Immature natural killer cell (primary cell): ENCODE results near the gene TNFRSF14. TPM values are rescaled to one million over a fixed set of nuclear protein-coding genes. Genes with fewer than 3 reads are reported as not detected.
A peak's percentile ranks its signal among the peaks of the same experiment; 100 is the strongest.

Experiments
- DNase-seq, 3 donors: peaks; one replicate each; pipeline ENCODE4 v3.0.0; 2022; ENCODE audit warnings: mixed read lengths in 1 of 3
- H3K27ac Mint-ChIP-seq, 6 donors: one replicate each; pipeline ENCODE4 v1.8.0; 2020; ENCODE audit warnings: mixed read lengths in 6 of 6, mild to moderate bottlenecking in 5 of 6, inconsistent platforms in 4 of 6, moderate library complexity in 3 of 6
- H3K27me3 Mint-ChIP-seq, 3 donors: one replicate each; pipeline ENCODE4 v1.8.0; 2020 to 2021; ENCODE audit warnings: low read depth in 3 of 3, mild to moderate bottlenecking in 3 of 3, mixed read lengths in 3 of 3, moderate library complexity in 3 of 3, inconsistent platforms in 1 of 3
- H3K36me3 Mint-ChIP-seq, 3 donors: one replicate each; pipeline ENCODE4 v1.8.0; 2020; ENCODE audit warnings: mixed read lengths in 3 of 3, inconsistent platforms in 2 of 3, mild to moderate bottlenecking in 2 of 3
- H3K4me1 Mint-ChIP-seq, 2 donors: one replicate each; pipeline ENCODE4 v1.8.0; 2020; ENCODE audit warnings: inconsistent platforms in 2 of 2, mild to moderate bottlenecking in 2 of 2, mixed read lengths in 2 of 2, moderate library complexity in 1 of 2
- H3K4me3 Mint-ChIP-seq, 5 donors: one replicate each; pipeline ENCODE4 v1.8.0; 2020; ENCODE audit warnings: mild to moderate bottlenecking in 5 of 5, mixed read lengths in 5 of 5, inconsistent platforms in 3 of 5, moderate library complexity in 3 of 5
- H3K9me3 Mint-ChIP-seq, 6 donors: one replicate each; pipeline ENCODE4 v1.8.0; 2020; ENCODE audit warnings: mild to moderate bottlenecking in 6 of 6, mixed read lengths in 6 of 6, inconsistent platforms in 4 of 6, moderate library complexity in 3 of 6
- polyA plus RNA-seq, 3 donors: library from polyadenylated mRNA; unstranded; fragments of 300-500 nt; fragmentation: Illumina TruSeq; gene quantifications; one replicate each; pipeline ENCODE4 v1.2.3, GENCODE V29; 2021

Gene TNFRSF14
- polyA plus RNA-seq, 3 donors from 2014 or later: 62.5 to 75.1 (median 63.8) TPM

- Mint-ChIP-seq H3K9me3 (no peaks in the 10 kb centered on the region), H3K4me3 (no peak overlapping the region), H3K4me1 (peaks cover 0 to 2% of the 10 kb centered on the region in 2 donors), H3K27ac (no peak overlapping the region), H3K27me3 (peaks cover 2 to 5% (median 2%) of the 10 kb centered on the region in 3 donors), H3K36me3 (no peaks in the 10 kb centered on the region)
- no peak for DNase-seq
These were observed 20.2 kb upstream of the TNFRSF14 start for GRCh38 chr1:2535981-2536380.

GRCh38 chr1:2537784-2538115 lies 18.4 kb upstream of the TNFRSF14 start:
- no peak overlapping the region for H3K27ac Mint-ChIP-seq
- H3K9me3 Mint-ChIP-seq: no peaks in the 10 kb centered on the region
- no peak overlapping the region for H3K4me3 Mint-ChIP-seq
- no peaks in the 10 kb centered on the region for H3K36me3 Mint-ChIP-seq
- peaks cover 0 to 5% (median 3%) of the 10 kb centered on the region in 3 donors for H3K27me3 Mint-ChIP-seq
- H3K4me1 Mint-ChIP-seq: peaks cover 8 to 9% of the 10 kb centered on the region in 2 donors
- no peak for DNase-seq

- Mint-ChIP-seq H3K9me3 (no peaks in the 10 kb centered on the region), H3K4me3 (no peak overlapping the region), H3K36me3 (no peaks in the 10 kb centered on the region), H3K4me1 (peaks cover 8 to 9% of the 10 kb centered on the region in 2 donors), H3K27me3 (peaks cover 0 to 5% (median 3%) of the 10 kb centered on the region in 3 donors), H3K27ac (peak overlapping the region in 1 of 6 donors; percentile 45)
- DNase-seq: no peak
These were observed 17.8 kb upstream of the TNFRSF14 start for GRCh38 chr1:2538376-2538775.

DNA sequence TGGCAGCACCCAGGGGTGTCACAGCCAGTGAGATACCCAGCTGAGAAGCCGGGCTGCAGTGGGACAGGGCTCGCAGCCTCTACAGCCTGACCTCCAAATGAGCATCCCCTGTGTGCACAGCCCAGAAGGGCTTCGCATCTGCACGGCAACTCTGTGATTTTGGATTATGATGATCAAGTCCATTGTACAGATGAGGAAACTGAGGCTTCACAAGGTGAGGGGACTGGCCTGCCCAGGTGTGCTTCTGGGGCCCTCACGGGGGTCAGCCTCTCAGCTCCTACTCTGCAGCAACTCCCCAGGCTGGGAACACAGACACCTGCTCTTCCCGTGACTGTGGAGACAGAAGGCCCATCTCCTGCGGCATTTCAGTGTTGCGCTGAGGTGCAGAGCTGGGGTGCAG lies 17.3 kb upstream of the TNFRSF14 start:
- H3K4me1 Mint-ChIP-seq: peaks cover 8 to 9% of the 10 kb centered on the region in 2 donors
- DNase-seq: no peak
- no peak overlapping the region for H3K4me3 Mint-ChIP-seq
- peaks cover 0 to 4% (median 3%) of the 10 kb centered on the region in 3 donors for H3K27me3 Mint-ChIP-seq
- no peaks in the 10 kb centered on the region for H3K36me3 Mint-ChIP-seq
- no peak overlapping the region for H3K27ac Mint-ChIP-seq
- H3K9me3 Mint-ChIP-seq: no peaks in the 10 kb centered on the region

- Mint-ChIP-seq H3K9me3 (no peaks in the 10 kb centered on the region), H3K4me1 (peaks cover 8 to 11% of the 10 kb centered on the region in 2 donors), H3K27ac (no peak overlapping the region), H3K36me3 (no peaks in the 10 kb centered on the region), H3K4me3 (no peak overlapping the region), H3K27me3 (peaks cover 0 to 3% (median 2%) of the 10 kb centered on the region in 3 donors)
- DNase-seq: no peak
These were observed 16.8 kb upstream of the TNFRSF14 start for GRCh38 chr1:2539312-2539907.

GRCh38 chr1:2540816-2541492 lies 15.2 kb upstream of the TNFRSF14 start:
- Mint-ChIP-seq H3K27me3 (peaks cover 0 to 3% (median 0%) of the 10 kb centered on the region in 3 donors), H3K9me3 (no peaks in the 10 kb centered on the region), H3K36me3 (no peaks in the 10 kb centered on the region), H3K4me1 (peaks cover 8 to 14% of the 10 kb centered on the region in 2 donors), H3K27ac (no peak overlapping the region), H3K4me3 (no peak overlapping the region)
- DNase-seq: no peak

DNA sequence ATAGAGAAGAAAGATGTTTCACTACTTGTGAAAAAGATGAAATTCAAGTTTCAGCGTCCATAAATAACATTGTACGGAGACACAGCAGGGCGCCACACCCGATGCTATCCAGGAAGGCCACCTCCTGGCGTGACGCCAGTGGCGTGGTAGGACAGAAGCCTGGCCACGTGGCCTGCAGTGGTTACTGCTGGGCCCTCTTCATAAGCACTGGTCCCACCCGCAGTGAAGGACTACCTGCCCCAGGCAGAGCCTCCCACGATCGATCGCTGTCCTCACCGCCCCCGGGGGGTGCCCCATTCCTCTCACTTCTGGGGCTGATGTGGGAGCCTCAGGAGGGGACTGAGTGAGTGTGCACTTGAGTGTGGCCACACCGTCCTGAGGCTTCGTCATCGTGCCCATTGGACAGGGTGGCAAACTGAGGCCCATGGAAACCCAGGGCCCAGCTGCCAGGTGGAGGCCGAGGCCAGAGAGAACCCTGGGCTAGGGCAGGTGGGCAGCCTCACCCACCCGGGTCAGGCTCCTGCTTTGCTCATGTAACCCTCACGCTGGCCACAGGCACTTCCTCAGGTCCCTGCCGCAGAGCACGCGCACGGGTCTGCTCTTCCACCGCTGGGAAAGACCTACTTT lies 14.4 kb upstream of the TNFRSF14 start:
- H3K4me1 Mint-ChIP-seq: peaks cover 8 to 14% of the 10 kb centered on the region in 2 donors
- H3K27ac Mint-ChIP-seq: no peak overlapping the region
- H3K36me3 Mint-ChIP-seq: no peaks in the 10 kb centered on the region
- DNase-seq: no peak
- H3K27me3 Mint-ChIP-seq: peaks cover under 1 to 4% (median 1%) of the 10 kb centered on the region in 3 donors
- H3K9me3 Mint-ChIP-seq: no peaks in the 10 kb centered on the region
- H3K4me3 Mint-ChIP-seq: peak overlapping the region in 1 of 5 donors; percentile 18

DNA sequence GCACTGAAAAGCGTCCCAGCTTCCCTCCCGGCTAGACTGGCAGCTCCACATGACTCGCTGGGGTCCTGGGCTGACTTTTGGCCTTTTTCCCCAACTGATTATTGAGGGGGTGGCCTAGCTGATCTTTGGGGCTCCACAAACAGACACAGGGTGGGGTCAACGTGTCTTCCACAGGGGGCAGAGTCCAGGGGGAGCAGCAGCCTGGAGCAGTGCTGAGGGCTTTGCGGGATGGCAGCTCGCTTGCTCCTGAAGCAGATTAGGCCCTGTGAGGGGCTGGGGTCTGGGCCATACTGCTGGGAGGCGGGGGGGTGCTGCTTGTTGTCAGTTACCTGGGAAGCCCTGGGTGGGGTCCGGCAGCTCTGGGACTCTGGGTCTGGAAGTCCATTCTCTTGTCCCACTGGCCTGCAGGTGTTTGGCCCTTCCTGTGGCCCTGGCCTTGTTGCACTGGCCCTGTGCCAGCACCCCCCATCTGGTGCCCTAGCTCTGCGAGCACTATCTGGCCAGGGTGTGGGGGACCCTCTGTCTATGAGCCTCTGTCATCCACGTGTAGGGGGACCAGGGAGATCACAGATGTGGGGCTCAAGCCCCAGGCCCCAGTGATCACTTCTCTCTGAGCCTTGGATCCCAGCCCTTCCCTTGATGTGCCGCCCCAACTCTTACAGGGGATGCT lies 13.8 kb upstream of the TNFRSF14 start:
- H3K4me1 Mint-ChIP-seq: peaks cover 8 to 14% of the 10 kb centered on the region in 2 donors
- no peaks in the 10 kb centered on the region for H3K9me3 Mint-ChIP-seq
- no peaks in the 10 kb centered on the region for H3K36me3 Mint-ChIP-seq
- peaks cover 3 to 9% (median 5%) of the 10 kb centered on the region in 3 donors for H3K27me3 Mint-ChIP-seq
- H3K27ac Mint-ChIP-seq: no peak overlapping the region
- DNase-seq: no peak
- H3K4me3 Mint-ChIP-seq: no peak overlapping the region

DNA sequence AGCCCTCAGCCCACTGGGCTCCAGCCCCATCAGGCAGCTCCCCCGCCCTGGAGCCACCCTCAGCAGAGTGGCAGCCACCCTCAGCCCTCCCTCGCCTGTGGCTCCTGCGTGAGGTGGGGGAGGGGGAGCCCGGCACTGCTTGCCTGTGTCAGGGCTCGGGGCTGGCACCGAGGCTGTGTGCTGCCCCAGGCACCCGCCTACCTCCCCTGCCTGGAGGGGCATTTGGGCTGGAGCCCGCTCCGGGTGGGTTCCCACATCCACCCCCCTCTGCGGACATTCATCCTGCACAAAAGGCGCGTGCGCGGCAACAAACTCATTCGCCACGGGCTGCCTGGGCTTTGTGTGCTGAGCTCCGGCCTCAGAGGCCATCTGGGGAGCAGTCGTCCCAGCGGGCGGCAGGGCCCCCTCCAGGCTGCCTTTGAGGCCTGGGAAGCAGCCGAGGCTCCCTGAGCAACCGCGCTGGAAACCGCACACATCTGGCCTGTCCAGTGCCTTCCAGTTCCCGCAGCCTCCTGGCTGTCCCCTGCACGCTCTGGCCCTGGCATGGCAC lies 12.6 kb upstream of the TNFRSF14 start:
- Mint-ChIP-seq H3K4me1 (peaks cover 11 to 22% of the 10 kb centered on the region in 2 donors), H3K4me3 (no peak overlapping the region), H3K27me3 (peaks cover 4 to 18% (median 11%) of the 10 kb centered on the region in 3 donors), H3K27ac (no peak overlapping the region), H3K9me3 (no peaks in the 10 kb centered on the region), H3K36me3 (no peaks in the 10 kb centered on the region)
- peak; percentile 50 to 51 (median 50) for DNase-seq

DNA sequence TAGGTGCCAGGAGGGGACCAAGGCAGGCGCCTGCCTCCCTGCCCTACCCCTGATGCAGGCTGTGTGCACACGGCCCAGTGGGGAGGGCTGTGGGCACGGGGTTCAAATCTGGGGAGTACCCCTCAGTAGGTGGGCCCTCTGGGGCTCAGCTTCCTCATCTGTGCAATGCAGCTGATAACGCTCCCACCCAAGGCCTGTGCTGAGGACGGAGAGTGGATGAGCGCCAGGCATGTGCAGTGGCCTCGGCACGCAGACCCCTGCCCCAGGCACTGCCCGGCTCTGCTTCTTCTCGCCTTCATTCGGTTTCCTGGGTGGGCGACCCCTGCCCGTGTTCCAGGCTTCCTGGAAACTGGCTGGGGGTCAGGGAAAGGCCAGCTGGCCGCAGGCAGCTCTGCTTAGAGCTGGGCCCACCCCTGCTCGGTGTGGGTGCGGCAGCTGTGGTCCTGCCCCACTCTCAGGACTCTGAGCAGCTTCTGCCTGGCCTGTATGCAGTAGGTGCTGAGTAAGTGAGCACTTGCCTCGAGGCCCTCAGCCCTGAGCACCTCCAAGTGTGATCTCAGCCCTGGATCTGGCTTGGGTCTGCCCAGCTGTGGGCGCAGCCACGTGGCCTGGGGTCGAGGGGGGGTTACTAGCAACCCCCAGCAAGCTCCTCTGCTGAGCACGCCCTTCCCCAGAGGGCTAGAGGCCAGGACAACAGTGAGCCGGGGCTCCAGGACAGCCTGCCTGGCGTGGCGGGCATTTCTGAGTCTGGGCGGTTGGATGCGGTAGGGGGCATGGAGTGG lies 11.9 kb upstream of the TNFRSF14 start:
- peaks cover 16 to 27% of the 10 kb centered on the region in 2 donors for H3K4me1 Mint-ChIP-seq

DNA sequence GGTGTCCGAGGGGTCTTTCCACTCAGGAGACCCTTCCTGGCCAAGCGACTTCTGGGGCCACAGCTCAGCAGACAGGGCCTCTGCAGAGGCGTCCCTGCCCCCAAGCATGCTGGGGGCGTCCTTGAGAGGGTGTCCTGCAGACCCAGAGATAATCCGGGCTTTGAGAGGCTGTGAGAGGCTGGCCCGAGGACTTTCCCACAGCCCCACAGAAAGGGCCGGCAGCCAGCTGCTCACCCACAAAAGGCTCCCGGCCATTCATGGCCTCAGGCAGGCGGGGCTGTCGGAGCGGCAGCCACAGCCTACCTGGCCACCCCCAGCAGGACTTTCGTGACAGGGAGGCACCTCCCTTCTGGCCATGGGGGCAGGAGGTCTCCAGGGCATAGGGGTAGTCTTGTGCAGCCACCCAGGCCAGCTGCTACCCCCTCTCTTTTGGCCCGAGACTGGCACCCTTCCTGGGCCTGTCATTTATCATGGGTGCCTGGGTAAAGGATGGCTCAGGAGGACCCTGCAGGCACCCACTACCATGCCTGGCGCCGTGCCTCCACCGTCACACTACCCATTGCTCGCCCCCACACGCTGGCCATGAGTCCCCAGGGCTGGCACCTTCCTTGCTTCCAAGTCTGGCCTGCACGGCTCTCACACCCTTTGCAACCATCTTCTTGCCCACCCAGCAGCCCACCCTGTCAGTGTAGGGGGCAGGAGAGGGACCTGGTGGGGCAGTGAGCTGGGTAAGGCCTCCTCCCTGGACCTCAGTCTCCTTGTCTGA lies 11.1 kb upstream of the TNFRSF14 start:
- no peak for DNase-seq
- Mint-ChIP-seq H3K36me3 (no peaks in the 10 kb centered on the region), H3K9me3 (no peaks in the 10 kb centered on the region), H3K27ac (peak overlapping the region; percentile 29 to 86 (median 48)), H3K4me1 (peaks cover 16 to 30% of the 10 kb centered on the region in 2 donors), H3K27me3 (peaks cover 6 to 24% (median 14%) of the 10 kb centered on the region in 3 donors), H3K4me3 (peak overlapping the region in 1 of 5 donors; percentile 55)

More for the DNA sequence above, 11.9 kb upstream of the TNFRSF14 start:
- H3K9me3 Mint-ChIP-seq: no peaks in the 10 kb centered on the region
- H3K27me3 Mint-ChIP-seq: peaks cover 6 to 21% (median 14%) of the 10 kb centered on the region in 3 donors
- H3K36me3 Mint-ChIP-seq: no peaks in the 10 kb centered on the region
- no peak overlapping the region for H3K4me3 Mint-ChIP-seq
- H3K27ac Mint-ChIP-seq: peak overlapping the region in 3 of 6 donors; percentile 21 to 30 (median 28)
- DNase-seq: no peak

DNA sequence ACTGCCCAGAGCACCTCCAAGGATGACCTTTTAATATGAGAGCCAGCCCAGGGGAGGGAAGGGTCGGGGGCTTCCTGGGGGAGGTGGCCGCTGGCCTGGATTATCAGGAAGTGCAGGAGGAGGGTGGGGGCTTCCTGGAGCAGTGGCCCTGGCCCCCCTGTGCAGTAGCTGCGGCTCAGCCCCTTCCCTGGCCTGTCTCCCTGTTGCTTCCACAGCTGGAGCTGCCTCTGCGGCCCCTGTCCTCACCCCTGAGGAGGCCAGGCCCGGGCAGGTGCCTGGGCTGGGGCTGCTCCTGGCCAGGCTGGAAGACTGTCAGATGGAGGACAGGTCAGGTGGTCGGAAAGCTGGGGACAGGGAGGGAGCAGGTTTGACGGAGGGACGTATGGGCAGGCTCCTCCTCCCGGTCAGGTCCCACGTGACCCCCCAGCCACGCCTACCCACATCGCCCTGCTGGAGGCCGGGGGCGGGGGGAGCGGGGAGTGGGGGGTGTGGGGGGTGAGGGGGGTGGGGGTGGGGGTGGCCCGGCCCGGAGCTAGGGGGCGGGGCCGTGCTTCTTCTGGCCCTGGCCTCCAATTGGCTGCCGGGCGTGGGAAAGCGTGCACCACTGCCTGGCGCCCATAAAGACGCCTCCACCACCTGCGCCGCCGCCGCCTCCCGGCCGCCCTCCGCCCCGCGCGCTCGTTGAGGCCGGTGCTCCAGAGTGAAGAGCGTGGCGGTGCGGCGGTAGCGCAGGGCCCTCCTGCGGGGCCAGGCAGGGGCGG lies 10.2 kb upstream of the TNFRSF14 start:
- Mint-ChIP-seq H3K27ac (peak overlapping the region; percentile 24 to 99 (median 98)), H3K27me3 (peaks cover 6 to 24% (median 14%) of the 10 kb centered on the region in 3 donors), H3K9me3 (no peaks in the 10 kb centered on the region)

More for the DNA sequence above, 10.2 kb upstream of the TNFRSF14 start:
- peaks cover 15 to 32% of the 10 kb centered on the region in 2 donors for H3K4me1 Mint-ChIP-seq
- H3K4me3 Mint-ChIP-seq: peak overlapping the region; percentile 85 to 97 (median 91)
- H3K36me3 Mint-ChIP-seq: no peaks in the 10 kb centered on the region
- peak; percentile 88 to 92 (median 92) for DNase-seq
